ENCODE data around the gene GRK4. TPM values are rescaled to one million over a fixed set of nuclear protein-coding genes. Genes with fewer than 3 reads are reported as not detected.

The GRK4 gene
- total RNA-seq, 4 donors from 2014 or later = 7.6 to 10.8 (median 9.1) TPM

DNA sequence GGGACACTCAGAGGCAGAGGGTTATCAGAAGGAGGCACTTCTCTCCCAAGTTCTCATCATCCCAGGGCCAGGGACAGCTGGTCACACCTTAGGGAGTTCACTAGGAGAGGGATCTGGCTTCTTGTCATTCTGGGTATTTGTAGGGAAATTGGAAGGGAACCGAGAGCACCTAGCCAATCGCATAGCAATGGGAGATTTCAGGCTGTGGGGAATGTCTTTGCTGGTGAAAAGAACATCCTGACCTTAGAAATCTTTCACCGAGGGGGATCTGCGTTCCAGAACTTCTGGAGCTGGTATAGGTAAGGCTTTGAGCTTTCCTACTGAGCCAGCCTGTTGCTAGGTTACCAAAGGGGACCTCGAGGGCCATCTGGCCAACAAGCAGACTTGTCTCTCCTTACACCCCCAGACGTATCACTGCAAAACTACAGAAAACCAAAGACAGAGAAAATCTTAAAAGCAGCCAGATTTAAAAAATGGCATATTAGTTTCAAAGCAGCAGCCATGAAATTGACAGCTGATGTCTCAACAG is 104.2 kb downstream of the GRK4 start:
- intact Hi-C loops (cut with DNase I) = no loop called here
- no peak overlapping the region for H3K27ac ChIP-seq
- H3K36me3 ChIP-seq = no peaks in the 10 kb centered on the region
- H3K4me1 ChIP-seq = no peaks in the 10 kb centered on the region
- 78 to 80% methylated on average over 6 of the region's 6 CpGs for WGBS, 2 donors
- no peak for TF ChIP-seq POLR2A (IDR thresholded peaks at IDR 0.05)
- TF ChIP-seq, protein P1, sequence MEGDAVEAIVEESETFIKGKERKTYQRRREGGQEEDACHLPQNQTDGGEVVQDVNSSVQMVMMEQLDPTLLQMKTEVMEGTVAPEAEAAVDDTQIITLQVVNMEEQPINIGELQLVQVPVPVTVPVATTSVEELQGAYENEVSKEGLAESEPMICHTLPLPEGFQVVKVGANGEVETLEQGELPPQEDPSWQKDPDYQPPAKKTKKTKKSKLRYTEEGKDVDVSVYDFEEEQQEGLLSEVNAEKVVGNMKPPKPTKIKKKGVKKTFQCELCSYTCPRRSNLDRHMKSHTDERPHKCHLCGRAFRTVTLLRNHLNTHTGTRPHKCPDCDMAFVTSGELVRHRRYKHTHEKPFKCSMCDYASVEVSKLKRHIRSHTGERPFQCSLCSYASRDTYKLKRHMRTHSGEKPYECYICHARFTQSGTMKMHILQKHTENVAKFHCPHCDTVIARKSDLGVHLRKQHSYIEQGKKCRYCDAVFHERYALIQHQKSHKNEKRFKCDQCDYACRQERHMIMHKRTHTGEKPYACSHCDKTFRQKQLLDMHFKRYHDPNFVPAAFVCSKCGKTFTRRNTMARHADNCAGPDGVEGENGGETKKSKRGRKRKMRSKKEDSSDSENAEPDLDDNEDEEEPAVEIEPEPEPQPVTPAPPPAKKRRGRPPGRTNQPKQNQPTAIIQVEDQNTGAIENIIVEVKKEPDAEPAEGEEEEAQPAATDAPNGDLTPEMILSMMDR (IDR thresholded peaks at IDR 0.05) = no peak
- H3K9me3 ChIP-seq = no peaks in the 10 kb centered on the region
- no peak for DNase-seq
- no peaks in the 10 kb centered on the region for H3K27me3 ChIP-seq
- H3K4me3 ChIP-seq (replicated peaks in 1 of 3) = no peak overlapping the region

DNA sequence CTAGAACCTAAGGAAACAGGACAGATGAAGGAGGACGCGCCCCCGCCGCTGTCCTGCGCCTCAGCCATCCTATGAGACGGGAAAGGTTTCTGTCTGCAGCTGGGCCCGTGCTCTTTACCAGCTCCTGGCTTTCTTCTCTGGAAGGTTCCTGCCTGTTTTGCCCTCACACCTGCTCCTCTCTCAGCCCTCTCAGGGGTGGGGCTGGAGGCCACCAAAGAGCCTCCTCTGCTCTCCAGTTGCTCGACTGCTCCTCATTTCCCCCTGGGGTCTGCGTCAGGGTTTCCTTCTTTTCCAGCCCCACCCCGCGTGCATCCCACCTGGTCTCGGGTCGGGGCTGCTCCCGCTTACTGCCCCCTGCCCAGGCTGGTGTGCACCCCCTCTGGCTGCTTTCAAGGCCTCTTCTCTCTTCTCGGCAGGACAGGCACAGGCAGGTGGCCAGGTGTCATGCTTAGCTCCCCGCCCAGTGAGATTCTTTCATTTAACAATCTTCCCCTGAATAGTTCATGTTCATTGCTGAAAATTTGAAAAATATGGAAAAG is 106.4 kb downstream of the GRK4 start:
- no peak for TF ChIP-seq POLR2A (IDR thresholded peaks at IDR 0.05)
- TF ChIP-seq, protein P1 (IDR thresholded peaks at IDR 0.05) = no peak
- no peaks in the 10 kb centered on the region for H3K27me3 ChIP-seq
- peaks cover 5 to 6% of the 10 kb centered on the region in 2 donors for H3K4me1 ChIP-seq
- H3K27ac ChIP-seq = no peak overlapping the region
- H3K9me3 ChIP-seq = no peaks in the 10 kb centered on the region
- no peak for DNase-seq
- intact Hi-C loops (cut with DNase I) = loop anchor here (5.0 kb wide), 1 partner anchor 223 kb away; the partner anchor contains the start of gene RGS12
- WGBS, 2 donors = 77 to 78% methylated on average over 16 of the region's 16 CpGs
- H3K4me3 ChIP-seq (replicated peaks in 1 of 3) = no peak overlapping the region
- no peaks in the 10 kb centered on the region for H3K36me3 ChIP-seq

- Histone ChIP-seq H3K36me3 (no peaks in the 10 kb centered on the region), H3K4me1 (peaks cover 8 to 14% of the 10 kb centered on the region in 2 donors), H3K27ac (no peak overlapping the region), H3K4me3 (replicated peaks in 1 of 3) (no peak overlapping the region), H3K9me3 (no peaks in the 10 kb centered on the region), H3K27me3 (no peaks in the 10 kb centered on the region)
- intact Hi-C loops (cut with DNase I) = loop anchor here (5.0 kb wide), 1 partner anchor 221 kb away; the partner anchor contains the start of gene RGS12
- TF ChIP-seq, protein P1 (IDR thresholded peaks at IDR 0.05) = no peak
- TF ChIP-seq POLR2A (IDR thresholded peaks at IDR 0.05) = no peak
- no peak for DNase-seq
- WGBS, 2 donors = 82 to 85% methylated on average over 3 of the region's 3 CpGs
These were observed 107.5 kb downstream of the GRK4 start for GRCh38 chr4:3070709-3071500.

GRCh38 chr4:3071811-3072210 is 108.4 kb downstream of the GRK4 start:
- 80 to 83% methylated on average over 6 to 7 of the region's 7 CpGs for WGBS, 2 donors
- H3K4me1 ChIP-seq = peaks cover 14 to 19% of the 10 kb centered on the region in 2 donors
- H3K4me3 ChIP-seq (replicated peaks in 1 of 3) = no peak overlapping the region
- H3K9me3 ChIP-seq = no peaks in the 10 kb centered on the region
- DNase-seq = no peak
- TF ChIP-seq, protein P1 (IDR thresholded peaks at IDR 0.05) = no peak
- no peak for TF ChIP-seq POLR2A (IDR thresholded peaks at IDR 0.05)
- H3K36me3 ChIP-seq = no peaks in the 10 kb centered on the region
- H3K27me3 ChIP-seq = no peaks in the 10 kb centered on the region
- H3K27ac ChIP-seq = no peak overlapping the region
- intact Hi-C loops (cut with DNase I) = loop anchor here (5.0 kb wide), 1 partner anchor 220 kb away; the partner anchor contains the start of gene RGS12
